Stimulated activated CD4-positive, alpha-beta T cell treated with anti-CD3 and anti-CD28 coated beads, TNF-alpha, amount 100 ng/mL, for 1 hour (primary cell): Measurements from ENCODE around the gene TRPV4.
"Not testable (repeated sequence)": the region's sequence is repeated elsewhere in the genome, so short reads cannot be mapped to it uniquely, and the experiment has no call there.

Source experiments
- DNase-seq, 3 donors: peaks; one replicate each; pipeline ENCODE4 v3.0.0-alpha.2; 2020; ENCODE audit warnings: low read depth in 3 of 3, low spot score in 1 of 3

TRPV4 gene

DNA sequence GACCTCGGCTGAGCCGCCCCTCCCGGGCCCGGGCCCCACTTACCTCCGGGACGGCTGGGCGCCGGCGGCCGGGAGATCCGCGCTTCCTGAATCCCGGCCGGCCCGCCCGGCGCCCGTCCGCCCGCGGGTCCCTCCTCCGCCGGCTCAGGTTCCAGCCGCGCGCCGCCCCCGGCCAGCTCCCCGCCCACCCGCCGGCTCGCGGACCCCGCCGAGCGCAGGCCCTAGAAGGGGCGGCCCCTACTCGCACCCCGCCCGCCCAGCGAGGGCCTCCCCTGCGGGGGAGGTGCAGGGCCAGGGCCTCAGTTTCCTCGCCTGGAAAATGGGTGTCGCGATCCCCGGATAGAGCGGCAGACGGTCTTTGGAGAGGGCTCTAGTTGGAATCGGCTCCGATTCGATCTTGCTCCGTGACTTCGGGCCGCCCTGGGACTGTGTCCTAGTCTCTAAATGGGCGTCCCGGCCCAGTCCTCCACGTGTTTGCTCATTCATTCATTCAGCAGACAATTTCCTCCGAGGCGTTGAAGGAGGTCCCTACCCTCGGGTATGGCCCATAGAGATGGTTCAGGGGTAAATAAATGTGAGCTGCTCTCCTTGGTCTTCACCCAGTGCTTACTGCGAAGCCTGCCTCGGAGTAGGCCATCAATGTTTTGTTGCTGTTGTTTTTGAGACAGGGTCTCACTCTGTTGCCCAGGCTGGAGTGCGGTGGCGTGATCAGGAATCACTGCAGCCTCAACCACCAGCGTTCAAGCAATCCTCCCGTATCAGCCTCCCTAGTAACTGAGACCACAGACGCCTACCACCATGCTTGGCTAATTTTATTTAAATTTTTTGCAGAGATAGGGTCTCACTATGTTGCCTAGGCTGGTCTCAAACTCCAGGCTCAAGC, at the start of gene TRPV4:
TRPV4 (minus strand) TSS at position 92 of the 883 bp plus-strand sequence. CDS start 18,602 bp downstream, outside the sequence.
- DNase-seq, result no peak

DNA sequence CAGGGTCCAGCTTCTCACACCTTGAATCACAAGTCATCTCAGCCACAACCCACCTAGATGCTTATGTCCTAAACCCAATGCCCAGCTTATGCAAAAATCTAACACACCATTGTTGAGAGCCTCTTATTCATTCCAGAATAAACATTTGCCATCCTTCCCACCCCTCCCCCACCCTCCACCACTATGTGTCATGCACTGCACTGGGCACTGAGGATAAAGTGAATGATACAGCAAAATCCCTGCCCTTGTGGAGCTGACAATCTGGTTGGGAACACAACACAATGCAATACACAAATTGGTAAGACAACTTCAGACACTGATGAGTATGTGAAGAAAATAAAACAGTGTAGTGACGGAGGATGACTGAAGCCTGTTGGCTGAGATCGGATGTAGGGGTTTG, 48.6 kb upstream of the TRPV4 start:
- DNase-seq, result no peak

DNA sequence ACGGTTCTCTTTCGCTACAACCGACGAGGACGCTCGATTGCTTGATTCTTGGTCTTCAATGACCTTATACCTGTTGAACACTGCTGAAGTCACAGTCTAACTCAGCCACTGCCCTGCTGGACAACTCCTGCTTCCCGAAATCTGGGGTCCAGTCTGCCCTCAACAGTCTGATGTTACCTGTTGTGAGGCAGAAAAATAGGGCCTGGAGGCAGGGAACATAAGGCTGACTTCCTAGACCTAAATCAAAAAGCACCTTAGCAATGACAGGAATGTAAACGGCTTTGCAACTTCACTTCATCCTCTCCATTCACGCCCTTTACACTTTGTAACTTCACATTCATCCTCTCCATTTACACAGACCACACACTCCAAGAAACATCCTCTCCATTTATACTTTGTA, 47.7 kb upstream of the TRPV4 start:
- no peak for DNase-seq

DNA sequence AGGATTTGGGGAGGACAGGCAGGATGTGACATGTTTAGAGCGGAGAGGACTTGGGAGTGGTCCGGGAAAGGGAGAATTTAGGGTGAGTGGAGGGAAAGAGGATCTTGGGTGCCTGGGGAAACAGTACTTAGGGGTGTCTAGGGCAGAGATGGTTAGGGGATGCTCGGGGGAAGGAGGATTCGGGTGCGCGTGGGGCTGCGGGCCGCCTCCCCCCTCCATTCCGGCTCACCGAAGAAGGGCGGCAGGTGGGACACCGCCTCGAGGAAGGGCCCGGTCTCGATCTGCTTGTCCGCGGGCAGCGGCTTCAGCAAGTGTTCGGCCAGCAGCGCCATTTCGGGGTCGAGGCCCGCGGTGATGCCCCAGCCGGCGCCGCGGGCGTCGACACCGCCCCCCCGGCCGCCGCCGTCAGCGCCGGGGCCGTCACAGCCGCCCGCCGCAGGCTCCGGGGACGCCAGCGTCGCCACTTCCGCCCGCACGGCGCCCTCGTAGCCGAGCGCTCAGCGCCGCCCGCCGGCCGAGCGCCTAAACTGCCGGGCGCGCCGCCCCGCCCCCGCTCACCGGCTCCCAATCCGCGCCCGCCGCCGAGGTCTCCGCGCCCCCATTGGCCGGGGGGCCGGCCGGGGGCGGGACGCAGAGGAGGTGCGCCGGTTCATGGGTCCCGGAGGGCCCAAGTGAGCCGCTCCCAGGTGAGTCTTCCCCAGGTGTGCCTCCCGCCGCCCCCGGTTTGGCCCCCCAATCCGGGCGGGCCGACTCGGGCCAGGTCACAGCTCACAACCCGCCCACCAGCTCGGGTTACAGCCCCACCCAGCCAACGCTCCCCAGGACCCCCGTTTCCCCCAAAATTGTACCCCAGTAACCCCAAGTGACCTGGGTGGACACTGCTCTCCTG, 47.1 kb upstream of the TRPV4 start, which contains the start of gene GLTP:
GLTP (minus strand) TSS at position 499 of the 889 bp plus-strand sequence; CDS start at position 332, 167 bp downstream.
- DNase-seq, result peak; percentile 69 to 85 (median 84)

DNA sequence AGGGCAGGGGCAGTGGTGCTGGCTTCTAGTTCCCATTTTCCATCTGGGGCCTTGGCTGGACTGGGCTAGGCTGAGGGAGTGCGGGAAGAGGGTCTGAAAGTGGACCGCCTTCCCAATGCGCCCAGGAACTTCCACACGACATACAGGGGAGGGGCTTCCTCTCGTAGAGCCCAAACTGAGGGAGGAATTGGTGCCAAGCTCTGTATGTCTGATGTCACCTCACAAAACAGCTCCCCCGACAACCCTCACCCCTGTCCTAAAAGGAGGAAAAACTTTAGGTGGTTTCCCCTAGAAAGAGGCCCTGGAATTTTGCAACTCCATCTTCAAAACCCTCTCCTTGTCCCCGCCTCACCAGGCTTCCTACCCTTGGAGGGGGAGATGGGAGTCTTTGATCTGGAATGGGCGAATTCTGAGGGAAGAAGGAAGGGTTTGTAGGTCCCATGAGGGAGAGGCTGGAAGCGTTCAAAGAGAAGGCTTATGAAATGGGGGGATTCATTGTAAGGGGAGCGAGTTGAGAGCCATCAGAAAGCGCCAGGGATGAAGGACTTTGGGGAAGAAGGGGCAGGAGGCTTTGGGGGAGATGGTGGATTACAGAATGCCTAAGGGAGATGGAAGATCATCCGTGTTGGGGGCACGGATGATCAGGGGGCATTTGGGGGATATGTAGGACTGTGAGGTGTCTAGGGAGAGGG, 46.3 kb upstream of the TRPV4 start:
- no peak for DNase-seq

DNA sequence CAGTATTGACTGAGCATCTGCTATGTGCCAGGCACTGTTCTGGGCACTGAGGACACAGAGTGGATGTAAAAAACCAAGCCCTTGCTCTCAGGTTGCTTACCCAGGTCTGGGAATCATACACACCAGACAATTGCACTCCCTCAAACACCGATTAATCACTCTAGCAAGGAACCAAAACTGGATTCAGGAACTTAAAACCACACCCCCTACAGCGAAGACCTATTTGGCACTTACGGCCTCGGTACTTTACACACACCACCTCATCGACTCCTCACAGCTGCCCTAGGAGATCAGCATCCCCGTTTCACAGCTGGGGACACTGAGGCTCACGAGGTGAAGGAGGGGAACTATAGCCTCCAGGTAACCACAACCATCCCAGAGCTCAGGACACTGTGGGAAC, 45.6 kb upstream of the TRPV4 start:
- no peak for DNase-seq

DNA sequence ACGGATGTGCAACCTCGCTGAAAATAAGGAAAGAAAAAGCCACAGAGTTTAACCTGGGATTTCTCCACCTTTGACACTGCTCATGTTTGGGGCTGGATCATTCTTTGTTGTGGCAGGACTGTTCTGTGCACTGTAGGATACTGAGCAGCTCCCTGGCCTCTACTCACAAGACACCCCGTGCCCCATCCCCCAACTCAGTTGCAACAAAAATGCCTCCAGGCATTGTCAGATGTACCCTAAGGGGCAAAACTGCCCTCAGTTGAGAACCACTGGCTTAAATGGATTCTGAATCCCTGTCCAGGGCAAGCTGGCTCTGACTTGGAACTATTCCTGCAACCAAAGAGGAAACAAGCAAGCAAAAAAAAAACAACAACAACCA, 45.0 kb upstream of the TRPV4 start:
- no peak for DNase-seq

DNA sequence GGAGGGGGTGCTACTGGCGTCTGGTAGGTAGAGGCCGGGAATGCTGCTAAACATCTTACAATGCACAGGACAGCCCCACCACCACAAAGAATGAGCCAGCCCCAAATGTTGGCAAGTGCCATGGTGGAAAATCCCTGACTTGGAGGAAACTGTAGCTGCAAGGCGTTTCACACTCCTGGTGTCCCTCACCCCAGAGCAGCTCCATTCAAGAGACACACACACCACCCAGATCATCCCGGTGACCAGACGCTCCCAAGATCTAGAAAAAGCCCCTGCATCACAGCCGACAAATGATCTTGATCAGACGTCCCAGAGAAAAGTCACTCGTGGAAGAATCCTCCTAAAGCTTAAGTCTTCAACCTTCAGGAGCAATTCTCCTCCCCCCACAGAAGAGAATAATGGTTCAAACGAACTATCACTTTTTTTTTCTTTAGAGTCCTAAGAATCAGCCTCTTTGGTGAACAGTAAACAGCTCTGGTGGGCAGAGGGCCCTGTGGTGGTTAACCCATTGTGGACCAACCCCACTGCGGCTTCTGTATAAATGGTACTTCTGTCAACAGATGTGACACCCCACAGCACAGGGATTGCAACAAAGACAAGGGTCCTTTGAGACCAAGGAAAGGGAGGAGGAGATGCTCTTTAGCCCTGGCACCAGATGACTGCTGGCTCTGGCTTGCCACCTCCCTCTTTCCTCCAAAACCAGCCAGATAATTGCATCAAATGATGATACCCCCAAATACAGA, 44.5 kb upstream of the TRPV4 start:
- DNase-seq, result no peak

DNA sequence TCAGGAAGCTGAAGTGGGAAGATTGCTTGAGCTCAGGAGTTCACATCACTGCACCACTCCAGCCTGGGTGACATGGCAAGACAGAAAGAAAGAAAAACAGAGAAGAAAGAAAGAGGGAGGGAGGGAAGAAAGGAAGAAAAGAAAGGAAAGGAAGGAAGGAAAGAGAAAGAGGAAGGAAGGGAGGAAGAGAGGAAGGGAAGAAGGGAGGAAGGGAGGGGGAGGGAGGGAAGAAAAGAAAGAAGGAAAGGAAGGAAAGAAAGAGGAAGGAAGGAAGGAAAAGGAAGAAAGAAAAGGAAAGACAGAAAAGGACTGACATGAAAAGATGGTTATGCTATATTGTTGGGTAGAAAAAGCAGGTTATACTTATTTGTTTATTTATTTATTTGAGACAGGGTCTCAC, 43.2 kb upstream of the TRPV4 start:
- no peak for DNase-seq

DNA sequence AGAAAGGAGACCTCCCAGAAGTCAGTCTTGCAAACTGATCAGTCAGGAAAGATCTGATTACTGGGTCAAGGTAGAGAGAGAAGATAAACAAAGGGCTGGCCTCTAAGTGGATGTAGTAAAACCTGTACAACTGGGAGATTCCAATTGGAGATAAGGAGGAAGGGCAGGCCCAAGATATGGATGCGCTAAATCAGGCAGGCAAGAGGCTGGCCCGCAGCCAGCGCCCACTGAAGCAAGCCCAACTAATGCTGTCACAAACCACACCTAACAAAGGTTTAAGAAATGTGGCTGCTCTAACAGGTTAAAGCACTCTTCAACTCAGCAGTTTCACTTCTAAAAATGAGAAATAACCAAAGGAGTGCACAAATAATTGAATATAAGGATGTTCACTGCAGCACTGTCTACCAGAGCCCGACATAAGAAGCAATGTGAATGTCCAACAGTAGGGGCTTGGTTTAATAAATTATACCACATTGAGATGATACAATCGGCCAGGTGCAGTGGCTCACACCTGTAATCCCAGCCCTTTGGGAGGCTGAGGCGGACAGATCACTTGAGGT, 42.5 kb upstream of the TRPV4 start:
- no peak for DNase-seq

DNA sequence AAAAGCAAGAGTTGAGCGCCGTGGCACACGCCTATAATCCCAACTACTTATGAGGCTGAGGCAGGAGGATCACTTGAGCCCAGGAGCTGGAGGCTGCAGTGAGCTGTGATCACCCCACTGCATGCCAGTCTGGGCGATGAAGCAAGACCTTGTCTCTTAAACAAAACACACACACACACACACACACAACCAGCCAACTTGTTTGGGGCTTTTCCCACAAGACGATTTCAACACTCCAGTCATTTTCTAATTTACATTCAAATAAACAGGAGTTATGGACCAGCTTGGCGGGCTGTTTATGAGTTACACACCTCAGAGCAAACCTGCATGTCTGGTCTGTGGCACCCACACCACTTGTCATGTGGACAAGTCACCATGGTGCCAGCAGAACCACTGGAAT, 40.5 kb upstream of the TRPV4 start:
- no peak for DNase-seq

DNA sequence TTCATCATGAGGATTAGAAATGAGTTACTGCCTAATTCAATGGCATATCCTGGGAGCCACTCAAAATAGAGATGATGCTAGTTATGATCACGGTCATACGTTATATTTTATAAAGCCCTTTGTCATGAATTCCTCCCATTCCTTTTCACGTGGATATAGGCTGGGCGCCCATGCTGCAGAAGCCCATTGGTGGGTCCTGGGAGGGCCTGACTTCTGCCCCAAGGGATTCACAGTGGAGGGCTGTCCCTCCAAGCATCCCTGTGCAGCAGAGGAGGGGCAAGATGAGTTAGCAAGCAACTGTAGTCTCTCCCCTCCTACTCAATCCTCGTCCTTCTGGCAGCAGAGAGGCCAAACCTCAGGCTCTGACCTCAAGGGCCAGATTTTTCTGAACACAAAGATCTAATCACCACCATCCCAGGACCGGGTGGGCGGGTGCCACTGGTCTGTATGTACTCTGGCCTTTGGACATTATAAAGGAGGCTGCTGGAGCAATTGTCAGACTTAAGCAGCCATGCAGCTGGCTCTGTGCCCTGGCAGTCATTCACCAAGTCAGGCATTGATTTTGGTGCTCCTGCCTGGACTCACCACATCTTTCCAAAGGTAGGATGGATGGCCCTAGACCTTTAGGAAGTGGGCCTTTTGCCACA, 38.6 kb upstream of the TRPV4 start:
- no peak for DNase-seq

DNA sequence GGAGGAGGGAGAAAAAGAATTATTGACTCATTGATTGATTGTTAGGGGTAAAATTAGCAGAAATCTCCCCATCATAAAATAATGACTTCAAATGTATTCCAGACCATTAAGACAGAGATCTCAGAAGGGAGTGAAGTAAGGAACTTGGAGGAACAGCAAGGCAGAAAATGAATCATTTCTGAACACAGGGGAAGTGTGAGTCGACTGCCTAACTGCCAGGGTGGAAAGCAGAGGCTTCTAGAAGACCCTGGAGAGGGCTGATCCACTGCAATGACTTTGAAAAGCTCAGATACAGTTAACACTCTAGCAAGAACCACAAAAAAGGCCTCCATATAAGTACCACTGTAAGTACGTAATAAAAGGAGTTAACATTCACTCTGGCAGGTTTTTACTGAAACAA, 37.5 kb upstream of the TRPV4 start:
- DNase-seq, result no peak

DNA sequence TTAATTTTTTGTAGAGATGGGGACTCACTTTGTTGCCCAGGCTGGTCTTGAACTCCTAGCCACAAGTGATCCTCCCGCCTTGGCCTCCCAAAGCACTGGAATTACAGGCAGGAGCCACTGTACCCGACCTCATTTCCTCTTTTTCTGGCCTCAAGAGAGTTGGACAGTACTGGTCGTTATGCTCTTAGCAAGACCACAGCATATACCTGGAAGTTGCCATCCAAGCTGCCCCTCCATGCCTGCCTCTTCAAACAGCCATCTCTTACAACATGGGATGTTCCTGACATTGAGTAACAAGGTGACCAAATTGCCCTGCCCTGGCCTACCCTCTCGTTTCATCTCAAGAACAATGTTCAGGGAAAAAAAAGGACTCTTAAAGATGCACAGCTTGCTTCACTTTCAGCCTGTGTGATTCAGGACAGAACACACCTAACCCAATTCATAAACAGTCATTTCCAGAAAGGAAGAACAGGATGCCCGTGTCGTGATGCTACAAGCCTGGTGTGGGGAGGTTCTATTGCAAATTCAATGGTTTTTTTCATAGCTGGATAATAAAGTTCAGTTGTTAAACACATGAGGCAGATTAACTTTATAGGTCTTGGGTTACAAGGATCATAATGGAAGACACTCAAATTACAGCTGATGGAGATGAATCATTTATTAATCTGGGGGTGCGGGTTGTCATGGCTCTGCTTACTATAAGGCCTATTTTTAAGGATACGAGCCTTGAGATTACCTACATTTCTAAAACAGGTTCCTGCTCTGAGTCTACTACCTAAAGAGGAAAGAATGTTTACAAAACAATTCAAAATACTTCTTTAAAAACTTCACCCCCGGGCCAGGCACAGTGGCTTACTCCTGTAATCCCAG, 35.2 kb upstream of the TRPV4 start:
- DNase-seq, result no peak

DNA sequence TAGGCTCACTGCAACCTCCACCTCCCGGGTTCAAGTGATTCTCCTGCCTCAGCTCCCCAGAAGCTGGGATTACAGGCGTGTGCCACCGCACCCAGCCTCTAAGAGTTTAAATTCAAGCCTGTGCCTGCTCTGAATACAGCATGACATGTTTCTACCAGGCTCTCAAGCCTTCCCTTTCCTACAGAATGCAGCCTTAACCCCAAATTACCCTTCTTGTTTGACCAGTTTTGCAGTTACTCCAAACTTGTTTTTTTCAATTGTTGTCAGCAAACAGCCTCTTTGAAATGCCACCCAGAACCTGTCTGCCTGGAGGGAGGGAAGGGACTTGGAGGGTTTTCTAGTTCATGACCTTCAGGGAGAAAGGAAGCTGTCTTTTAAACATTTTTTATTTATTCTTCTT, 31.7 kb upstream of the TRPV4 start:
- no peak for DNase-seq

DNA sequence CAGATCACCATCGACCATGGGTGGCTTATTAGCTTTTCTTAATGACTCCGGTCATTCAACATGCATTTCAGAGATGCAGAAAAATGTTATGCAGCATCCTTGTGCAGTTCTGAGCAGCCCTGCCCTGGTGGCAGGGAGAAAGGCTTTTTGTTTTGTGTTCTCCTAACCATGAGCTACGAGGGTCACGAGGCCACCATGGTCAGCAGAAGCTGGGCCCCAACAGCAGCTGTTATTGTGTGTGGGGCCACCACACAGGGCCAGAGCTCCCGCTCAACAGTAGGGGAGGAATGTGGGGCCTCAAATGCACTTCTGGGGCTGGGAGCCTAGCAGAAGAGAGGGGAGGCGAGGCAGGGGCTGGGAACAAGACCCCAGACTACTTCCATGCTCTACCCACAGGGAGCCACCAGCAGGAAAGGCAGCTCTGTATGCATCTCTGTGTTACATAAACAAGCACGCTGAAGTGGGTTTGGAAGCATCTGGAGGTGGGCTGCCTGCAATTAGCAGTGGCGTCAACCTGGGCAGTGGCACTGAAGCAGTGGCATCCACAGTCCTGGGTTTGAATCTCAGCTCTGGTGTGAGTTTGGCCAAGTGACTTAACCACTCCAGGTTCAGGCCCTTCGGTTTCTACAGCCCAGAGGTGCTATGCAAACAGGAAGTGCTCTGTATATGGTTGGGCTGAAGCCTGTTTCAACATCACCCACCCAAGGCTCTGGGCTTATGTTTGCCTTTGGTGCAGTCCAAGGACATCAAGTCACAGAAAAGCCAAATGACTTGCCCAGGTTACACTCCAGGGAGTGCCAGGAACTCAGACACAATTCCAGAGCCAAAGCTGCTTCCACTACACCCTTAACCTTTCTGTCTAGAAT, 30.9 kb upstream of the TRPV4 start:
- no peak for DNase-seq

DNA sequence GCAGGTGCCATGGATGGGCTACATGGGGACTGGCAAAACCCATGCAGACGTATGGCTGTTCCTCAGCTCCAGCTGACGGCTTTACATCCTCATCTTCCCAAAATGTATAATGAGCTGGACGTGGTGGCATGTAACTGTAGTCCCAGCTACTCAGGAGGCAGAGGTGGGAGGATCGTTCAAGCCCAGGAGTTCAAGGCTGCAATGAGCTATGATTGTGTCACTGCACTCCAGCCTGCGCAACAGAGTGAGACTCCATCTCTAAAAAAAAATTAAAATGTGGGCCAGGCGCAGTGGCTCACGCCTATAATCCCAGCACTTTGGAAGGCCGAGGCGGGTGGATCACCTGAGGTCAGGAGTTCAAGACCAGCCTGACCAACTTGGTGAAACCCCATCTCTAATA, 29.3 kb upstream of the TRPV4 start:
- not testable (repeated sequence) for DNase-seq

DNA sequence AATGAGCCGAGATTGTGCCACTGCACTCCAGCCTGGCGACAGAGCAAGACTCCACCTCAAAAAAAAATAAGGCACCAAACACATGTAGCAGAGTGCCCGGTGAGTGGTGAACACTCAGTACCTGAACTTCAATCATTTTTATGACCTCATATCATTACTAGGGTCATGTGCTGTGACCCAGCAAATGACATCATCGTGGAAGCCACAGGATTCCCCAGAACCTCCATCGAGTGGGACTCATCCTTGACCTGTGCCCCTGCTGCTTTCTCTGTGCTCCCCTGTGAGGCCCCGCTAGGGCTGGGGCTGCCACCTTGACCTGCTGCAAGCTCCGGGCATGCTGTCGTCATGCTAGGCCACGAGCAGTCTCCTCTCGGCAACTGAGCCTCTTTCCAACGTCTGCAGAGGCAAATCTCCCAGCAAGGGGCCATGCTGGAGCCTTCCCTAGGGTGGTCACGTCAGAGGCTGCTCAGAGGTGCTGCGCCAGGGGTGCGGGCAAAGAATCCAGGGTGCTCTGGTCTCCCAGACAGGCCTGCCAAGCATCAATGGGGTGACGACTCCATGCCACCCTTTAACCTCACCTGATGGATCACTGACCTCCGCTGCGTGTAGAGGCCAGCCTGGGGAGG, 28.6 kb upstream of the TRPV4 start:
- no peak for DNase-seq
